ENCODE measurements around the gene QSOX1.

The QSOX1 gene

DNA sequence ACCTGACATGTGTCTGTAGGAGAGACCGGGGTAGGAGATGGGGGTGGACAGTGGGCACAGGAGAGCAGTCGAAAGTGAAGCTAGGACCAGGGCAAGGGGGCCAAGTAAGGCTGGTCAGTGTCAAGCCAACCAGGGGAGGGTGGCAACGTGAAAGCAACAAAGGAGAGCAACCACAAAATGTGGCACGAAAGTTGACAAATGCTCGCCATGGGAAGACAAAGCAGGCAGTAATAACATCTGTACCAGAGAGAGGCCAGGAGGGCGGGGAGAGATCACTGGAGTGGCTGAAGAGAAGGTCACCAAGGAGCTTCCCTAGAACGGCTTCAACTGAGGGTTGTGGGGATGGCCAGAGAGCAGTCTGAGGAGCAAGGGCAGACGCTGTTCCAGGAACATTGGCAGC is 17.0 kb downstream of the QSOX1 start:
- Histone ChIP-seq H3K4me3 (IDR thresholded peaks at IDR 0.05; ENCODE audit: insufficient read depth, low read depth, low read length) (no peak overlapping the region), H3K79me2 (ENCODE audit: insufficient read depth, low read depth) (no peaks in the 10 kb centered on the region), H3K9ac (no peak overlapping the region), H3K4me2 (no peak overlapping the region), H3K4me1 (ENCODE audit: low read depth, poor library complexity, severe bottlenecking) (no peaks in the 10 kb centered on the region), H3K36me3 (ENCODE audit: insufficient read depth) (no peaks in the 10 kb centered on the region), H4K20me1 (ENCODE audit: insufficient read depth) (no peaks in the 10 kb centered on the region), H2AFZ (ENCODE audit: low read depth) (no peak overlapping the region), H3K27ac (no peak overlapping the region), H3K27me3 (ENCODE audit: insufficient read depth, low read depth) (no peaks in the 10 kb centered on the region)
- TF ChIP-seq, protein P1, sequence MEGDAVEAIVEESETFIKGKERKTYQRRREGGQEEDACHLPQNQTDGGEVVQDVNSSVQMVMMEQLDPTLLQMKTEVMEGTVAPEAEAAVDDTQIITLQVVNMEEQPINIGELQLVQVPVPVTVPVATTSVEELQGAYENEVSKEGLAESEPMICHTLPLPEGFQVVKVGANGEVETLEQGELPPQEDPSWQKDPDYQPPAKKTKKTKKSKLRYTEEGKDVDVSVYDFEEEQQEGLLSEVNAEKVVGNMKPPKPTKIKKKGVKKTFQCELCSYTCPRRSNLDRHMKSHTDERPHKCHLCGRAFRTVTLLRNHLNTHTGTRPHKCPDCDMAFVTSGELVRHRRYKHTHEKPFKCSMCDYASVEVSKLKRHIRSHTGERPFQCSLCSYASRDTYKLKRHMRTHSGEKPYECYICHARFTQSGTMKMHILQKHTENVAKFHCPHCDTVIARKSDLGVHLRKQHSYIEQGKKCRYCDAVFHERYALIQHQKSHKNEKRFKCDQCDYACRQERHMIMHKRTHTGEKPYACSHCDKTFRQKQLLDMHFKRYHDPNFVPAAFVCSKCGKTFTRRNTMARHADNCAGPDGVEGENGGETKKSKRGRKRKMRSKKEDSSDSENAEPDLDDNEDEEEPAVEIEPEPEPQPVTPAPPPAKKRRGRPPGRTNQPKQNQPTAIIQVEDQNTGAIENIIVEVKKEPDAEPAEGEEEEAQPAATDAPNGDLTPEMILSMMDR (conservative IDR thresholded peaks at IDR 0.05; ENCODE audit: low read depth, low read length): no peak

DNA sequence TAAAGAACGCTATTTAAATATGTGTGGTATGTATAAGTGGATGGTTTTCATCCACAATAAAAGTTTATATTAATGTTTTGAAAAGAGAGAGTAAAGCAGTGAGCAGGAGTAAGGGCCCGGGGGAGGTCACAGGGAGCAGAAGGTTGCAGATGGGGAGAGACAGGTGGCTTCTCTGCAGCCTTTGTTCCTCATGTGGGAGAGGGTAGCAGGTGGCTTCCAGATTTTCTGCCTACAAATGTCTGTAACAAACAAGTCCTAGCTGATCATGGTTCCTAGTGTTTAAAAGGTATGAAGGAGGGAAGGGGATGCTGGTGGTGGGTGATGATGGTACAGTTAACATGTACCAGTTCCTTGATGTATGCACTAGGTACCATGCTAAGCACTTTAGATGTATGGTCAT is 18.8 kb downstream of the QSOX1 start:
- Histone ChIP-seq H3K4me1 (ENCODE audit: low read depth, poor library complexity, severe bottlenecking) (no peaks in the 10 kb centered on the region), H2AFZ (ENCODE audit: low read depth) (no peak overlapping the region), H3K27ac (no peak overlapping the region), H3K9ac (no peak overlapping the region), H4K20me1 (ENCODE audit: insufficient read depth) (no peaks in the 10 kb centered on the region), H3K79me2 (ENCODE audit: insufficient read depth, low read depth) (no peaks in the 10 kb centered on the region), H3K27me3 (ENCODE audit: insufficient read depth, low read depth) (no peaks in the 10 kb centered on the region), H3K4me2 (no peak overlapping the region), H3K4me3 (IDR thresholded peaks at IDR 0.05; ENCODE audit: insufficient read depth, low read depth, low read length) (no peak overlapping the region), H3K36me3 (ENCODE audit: insufficient read depth) (no peaks in the 10 kb centered on the region)
- TF ChIP-seq, protein P1 (conservative IDR thresholded peaks at IDR 0.05; ENCODE audit: low read depth, low read length): no peak

DNA sequence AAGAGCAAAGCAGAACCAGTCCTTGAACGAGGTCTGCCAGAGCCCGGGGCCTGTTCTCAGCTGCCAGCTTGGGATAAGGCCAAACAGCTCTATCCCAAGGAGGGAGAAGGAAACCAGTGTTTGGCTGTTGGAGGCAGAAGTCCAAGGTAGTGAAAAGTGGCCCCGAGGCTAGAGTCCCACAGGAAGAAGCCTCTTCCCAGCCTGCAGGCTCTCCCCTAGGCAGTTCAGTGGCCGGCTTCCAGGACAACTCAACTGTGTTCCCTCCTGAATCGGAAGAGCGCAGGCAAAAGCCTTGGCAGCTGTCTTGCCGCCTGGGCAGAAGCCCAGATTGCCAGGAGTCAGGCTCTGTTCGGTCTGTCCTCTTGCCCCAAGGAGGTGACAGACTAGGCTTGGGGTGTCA is 19.3 kb downstream of the QSOX1 start:
- no peaks in the 10 kb centered on the region for H3K4me1 ChIP-seq (ENCODE audit: low read depth, poor library complexity, severe bottlenecking)
- no peak overlapping the region for H3K4me2 ChIP-seq
- no peaks in the 10 kb centered on the region for H4K20me1 ChIP-seq (ENCODE audit: insufficient read depth)
- no peaks in the 10 kb centered on the region for H3K36me3 ChIP-seq (ENCODE audit: insufficient read depth)
- H2AFZ ChIP-seq (ENCODE audit: low read depth): no peak overlapping the region
- H3K79me2 ChIP-seq (ENCODE audit: insufficient read depth, low read depth): no peaks in the 10 kb centered on the region
- no peak overlapping the region for H3K4me3 ChIP-seq (IDR thresholded peaks at IDR 0.05; ENCODE audit: insufficient read depth, low read depth, low read length)
- TF ChIP-seq, protein P1 (conservative IDR thresholded peaks at IDR 0.05; ENCODE audit: low read depth, low read length): no peak
- no peak overlapping the region for H3K9ac ChIP-seq
- H3K27me3 ChIP-seq (ENCODE audit: insufficient read depth, low read depth): no peaks in the 10 kb centered on the region
- no peak overlapping the region for H3K27ac ChIP-seq

DNA sequence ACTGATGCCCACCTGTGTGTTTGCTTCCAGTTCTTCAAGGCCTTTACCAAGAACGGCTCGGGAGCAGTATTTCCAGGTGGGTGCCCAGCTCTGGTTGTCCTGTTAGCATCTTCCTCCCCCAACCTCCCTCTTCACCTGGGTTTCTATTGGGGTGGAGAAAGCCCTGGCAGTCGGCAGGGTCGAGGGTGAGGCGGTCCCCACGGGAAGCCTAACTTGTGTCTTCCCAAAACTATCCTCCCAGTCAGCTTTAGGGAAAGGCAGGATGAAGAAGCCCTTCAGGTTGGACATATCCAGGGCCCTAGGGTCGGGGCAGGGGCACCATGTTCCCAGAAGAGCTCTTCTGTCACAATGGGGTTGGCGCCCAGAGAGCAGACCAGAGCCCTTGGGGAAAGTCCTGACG is 20.6 kb downstream of the QSOX1 start:
- Histone ChIP-seq H3K36me3 (ENCODE audit: insufficient read depth) (no peaks in the 10 kb centered on the region), H3K4me3 (IDR thresholded peaks at IDR 0.05; ENCODE audit: insufficient read depth, low read depth, low read length) (no peak overlapping the region), H2AFZ (ENCODE audit: low read depth) (no peak overlapping the region), H3K4me2 (no peak overlapping the region), H3K79me2 (ENCODE audit: insufficient read depth, low read depth) (no peaks in the 10 kb centered on the region), H4K20me1 (ENCODE audit: insufficient read depth) (no peaks in the 10 kb centered on the region), H3K27me3 (ENCODE audit: insufficient read depth, low read depth) (no peaks in the 10 kb centered on the region), H3K4me1 (ENCODE audit: low read depth, poor library complexity, severe bottlenecking) (no peaks in the 10 kb centered on the region), H3K27ac (no peak overlapping the region), H3K9ac (no peak overlapping the region)
- TF ChIP-seq, protein P1 (conservative IDR thresholded peaks at IDR 0.05; ENCODE audit: low read depth, low read length): no peak

DNA sequence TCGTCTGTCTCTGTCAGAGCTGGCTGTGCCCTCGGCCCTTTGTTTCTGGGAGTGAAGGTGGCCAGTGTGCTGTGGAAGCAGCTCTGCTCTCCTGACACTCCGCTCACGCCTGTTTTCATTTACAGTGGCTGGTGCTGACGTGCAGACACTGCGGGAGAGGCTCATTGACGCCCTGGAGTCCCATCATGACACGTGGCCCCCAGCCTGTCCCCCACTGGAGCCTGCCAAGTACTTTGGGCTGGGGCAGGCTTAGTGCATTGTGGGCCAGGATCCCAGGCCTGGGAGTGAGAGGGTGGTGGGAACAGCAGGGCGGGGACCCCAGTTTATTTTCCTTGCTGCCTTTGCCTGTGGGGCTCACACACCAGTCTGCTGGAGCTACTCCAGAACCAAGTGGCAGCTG is 21.1 kb downstream of the QSOX1 start:
- Histone ChIP-seq H3K27me3 (ENCODE audit: insufficient read depth, low read depth) (no peaks in the 10 kb centered on the region), H3K36me3 (ENCODE audit: insufficient read depth) (no peaks in the 10 kb centered on the region), H4K20me1 (ENCODE audit: insufficient read depth) (no peaks in the 10 kb centered on the region), H3K4me1 (ENCODE audit: low read depth, poor library complexity, severe bottlenecking) (no peaks in the 10 kb centered on the region), H3K79me2 (ENCODE audit: insufficient read depth, low read depth) (no peaks in the 10 kb centered on the region), H3K4me2 (no peak overlapping the region), H2AFZ (ENCODE audit: low read depth) (no peak overlapping the region), H3K27ac (no peak overlapping the region), H3K4me3 (IDR thresholded peaks at IDR 0.05; ENCODE audit: insufficient read depth, low read depth, low read length) (no peak overlapping the region), H3K9ac (no peak overlapping the region)
- TF ChIP-seq, protein P1 (conservative IDR thresholded peaks at IDR 0.05; ENCODE audit: low read depth, low read length): no peak

Measured in KMS-11 (cell line).